ENCODE data around the gene CYP2D6.

Gene CYP2D6

DNA sequence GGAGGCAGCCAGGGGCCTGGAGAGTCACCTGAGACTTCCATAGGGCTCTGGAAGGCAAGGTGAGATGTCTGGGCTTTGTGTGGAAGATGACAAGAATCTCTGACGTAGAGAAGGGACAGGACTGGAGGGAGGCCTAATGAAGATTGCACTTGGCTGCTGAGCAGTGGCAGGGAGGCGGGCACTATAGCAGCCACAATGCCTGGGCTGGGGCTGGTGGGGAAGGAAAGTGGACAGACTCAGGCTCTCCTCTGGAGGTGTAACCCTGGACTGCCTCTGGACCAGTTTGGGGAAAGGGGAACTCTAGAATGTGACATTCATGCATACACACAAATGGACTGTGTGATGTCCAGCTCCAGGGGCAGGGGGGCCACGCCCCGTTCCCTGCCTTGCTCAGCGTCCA is 34.3 kb upstream of the CYP2D6 start:
- DNase-seq (ENCODE audit: low read depth), result no peak
- TF ChIP-seq, protein P1, sequence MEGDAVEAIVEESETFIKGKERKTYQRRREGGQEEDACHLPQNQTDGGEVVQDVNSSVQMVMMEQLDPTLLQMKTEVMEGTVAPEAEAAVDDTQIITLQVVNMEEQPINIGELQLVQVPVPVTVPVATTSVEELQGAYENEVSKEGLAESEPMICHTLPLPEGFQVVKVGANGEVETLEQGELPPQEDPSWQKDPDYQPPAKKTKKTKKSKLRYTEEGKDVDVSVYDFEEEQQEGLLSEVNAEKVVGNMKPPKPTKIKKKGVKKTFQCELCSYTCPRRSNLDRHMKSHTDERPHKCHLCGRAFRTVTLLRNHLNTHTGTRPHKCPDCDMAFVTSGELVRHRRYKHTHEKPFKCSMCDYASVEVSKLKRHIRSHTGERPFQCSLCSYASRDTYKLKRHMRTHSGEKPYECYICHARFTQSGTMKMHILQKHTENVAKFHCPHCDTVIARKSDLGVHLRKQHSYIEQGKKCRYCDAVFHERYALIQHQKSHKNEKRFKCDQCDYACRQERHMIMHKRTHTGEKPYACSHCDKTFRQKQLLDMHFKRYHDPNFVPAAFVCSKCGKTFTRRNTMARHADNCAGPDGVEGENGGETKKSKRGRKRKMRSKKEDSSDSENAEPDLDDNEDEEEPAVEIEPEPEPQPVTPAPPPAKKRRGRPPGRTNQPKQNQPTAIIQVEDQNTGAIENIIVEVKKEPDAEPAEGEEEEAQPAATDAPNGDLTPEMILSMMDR (IDR thresholded peaks at IDR 0.05; ENCODE audit: insufficient read depth, low read depth, low read length, missing control alignments), result no peak
- no peak overlapping the region for H3K4me3 ChIP-seq (ENCODE audit: low read depth, low read length)

DNA sequence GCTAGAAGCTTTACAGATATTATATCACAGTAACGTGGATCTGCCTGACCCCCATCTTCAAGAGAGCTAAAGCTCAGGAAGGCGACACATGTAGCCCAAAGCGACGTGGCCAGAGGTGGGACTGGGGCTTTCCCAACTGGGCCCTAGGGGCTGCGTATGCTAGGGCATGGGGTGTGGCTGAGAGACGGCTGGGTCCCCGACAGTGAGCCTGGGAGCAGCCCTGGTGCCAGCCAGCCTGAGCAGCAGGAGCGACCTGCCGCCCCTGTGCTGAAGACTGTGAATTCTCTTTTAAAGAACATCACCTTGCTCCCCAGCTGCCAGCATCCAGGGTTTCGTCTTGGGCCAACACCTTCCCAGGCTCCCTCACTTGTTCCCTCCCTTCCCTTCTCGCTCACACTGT is 32.9 kb upstream of the CYP2D6 start:
- TF ChIP-seq, protein P1 (IDR thresholded peaks at IDR 0.05; ENCODE audit: insufficient read depth, low read depth, low read length, missing control alignments), result no peak
- H3K4me3 ChIP-seq (ENCODE audit: low read depth, low read length), result no peak overlapping the region
- DNase-seq (ENCODE audit: low read depth), result no peak

DNA sequence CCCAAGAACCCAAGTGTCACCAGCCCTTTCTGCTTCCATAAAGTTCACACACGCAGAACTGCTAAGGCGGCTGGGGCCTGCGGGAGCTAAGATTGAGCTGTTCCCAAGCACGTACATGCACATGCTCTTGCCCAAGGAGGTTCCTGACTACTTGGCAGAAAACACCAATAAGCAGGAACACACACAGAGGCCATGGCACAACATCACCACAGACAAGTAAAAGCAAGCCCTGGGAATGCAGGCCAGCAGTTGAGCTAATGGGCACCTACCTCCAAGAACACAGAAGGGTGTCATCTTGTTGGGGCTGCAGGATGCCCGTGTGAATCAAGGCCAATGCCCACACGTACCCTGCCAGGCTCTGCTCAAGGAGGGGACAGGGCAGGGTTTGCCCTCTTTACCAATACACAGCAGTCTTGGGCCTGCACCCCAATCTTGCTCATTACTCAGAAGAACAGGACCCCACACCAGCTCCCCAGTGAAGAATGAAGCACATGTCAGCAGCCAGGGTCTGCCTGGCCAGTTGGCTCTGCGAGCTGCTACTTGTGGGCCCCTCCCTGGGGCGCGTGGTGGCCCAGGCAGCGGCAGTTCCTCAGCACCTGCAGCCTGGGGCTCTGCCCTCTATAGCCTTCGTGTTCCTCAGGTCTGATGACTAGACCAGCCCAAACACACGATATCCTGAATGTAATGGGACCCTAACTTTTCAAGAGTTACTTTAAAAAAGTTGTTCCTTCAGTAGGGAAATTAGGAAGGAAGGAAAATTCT is 32.3 kb upstream of the CYP2D6 start:
- no peak for DNase-seq (ENCODE audit: low read depth)
- TF ChIP-seq, protein P1 (IDR thresholded peaks at IDR 0.05; ENCODE audit: insufficient read depth, low read depth, low read length, missing control alignments), result no peak
- H3K4me3 ChIP-seq (ENCODE audit: low read depth, low read length), result no peak overlapping the region

DNA sequence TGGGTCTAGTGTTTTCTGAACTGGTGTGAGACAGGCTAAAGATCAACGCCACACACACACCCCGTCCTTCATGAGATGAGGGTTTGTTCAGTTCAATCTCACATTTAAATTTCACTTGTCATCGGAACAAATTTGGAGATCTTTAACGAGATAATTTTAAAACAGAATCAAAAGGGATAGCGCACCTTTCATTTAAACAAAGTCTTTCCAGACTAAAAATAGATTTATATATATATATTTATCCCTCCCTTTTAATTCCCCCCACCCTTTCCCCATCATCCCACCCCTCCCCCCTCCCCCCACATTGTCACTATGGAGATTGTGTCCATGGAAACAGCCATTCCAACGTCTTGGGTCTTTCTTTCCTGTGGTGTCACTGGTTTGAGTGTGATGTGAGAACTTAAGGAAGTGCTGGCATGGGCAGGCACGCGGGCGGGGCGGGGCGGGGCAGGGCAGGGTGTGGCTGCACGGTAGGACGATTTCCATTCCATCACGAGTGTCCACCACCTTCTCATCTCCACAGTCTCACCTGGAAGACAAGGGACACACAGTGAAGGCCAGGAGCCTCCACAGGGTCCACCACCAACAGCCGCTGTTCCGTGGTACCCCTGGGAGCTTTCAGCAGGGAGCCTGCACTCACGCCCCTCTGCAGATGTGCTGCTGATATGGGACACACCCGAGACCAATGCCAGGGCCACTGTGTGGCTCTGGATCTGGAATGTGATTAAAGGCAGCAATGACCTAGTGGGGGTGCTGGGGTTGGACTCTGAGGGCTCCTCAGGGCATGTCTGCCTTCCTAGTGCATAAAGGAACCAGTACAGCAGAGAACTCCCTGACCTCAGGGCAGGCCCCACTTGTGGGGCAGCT is 30.5 kb upstream of the CYP2D6 start:
- no peak overlapping the region for H3K4me3 ChIP-seq (ENCODE audit: low read depth, low read length)
- no peak for DNase-seq (ENCODE audit: low read depth)
- TF ChIP-seq, protein P1 (IDR thresholded peaks at IDR 0.05; ENCODE audit: insufficient read depth, low read depth, low read length, missing control alignments), result no peak

DNA sequence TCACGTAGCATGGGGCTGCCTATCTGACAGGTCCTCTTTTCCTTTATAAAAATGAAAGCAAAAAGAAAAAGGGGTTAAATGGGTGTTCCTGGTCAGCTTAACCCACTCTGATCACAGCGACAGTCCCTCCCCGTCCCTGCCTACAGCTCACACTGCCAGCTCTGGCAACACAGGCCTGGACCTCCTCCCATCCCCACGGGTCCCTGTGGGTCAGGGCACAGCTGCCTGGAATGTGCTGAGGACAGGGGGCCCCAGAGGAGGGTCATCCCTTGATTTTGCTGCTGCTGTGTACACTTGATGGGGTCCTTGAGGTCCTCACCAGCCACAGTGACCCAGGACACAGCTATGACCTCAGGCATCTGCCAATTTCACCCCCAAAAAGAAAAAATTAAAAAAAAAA is 29.6 kb upstream of the CYP2D6 start:
- DNase-seq (ENCODE audit: low read depth), result no peak
- H3K4me3 ChIP-seq (ENCODE audit: low read depth, low read length), result no peak overlapping the region
- TF ChIP-seq, protein P1 (IDR thresholded peaks at IDR 0.05; ENCODE audit: insufficient read depth, low read depth, low read length, missing control alignments), result no peak

DNA sequence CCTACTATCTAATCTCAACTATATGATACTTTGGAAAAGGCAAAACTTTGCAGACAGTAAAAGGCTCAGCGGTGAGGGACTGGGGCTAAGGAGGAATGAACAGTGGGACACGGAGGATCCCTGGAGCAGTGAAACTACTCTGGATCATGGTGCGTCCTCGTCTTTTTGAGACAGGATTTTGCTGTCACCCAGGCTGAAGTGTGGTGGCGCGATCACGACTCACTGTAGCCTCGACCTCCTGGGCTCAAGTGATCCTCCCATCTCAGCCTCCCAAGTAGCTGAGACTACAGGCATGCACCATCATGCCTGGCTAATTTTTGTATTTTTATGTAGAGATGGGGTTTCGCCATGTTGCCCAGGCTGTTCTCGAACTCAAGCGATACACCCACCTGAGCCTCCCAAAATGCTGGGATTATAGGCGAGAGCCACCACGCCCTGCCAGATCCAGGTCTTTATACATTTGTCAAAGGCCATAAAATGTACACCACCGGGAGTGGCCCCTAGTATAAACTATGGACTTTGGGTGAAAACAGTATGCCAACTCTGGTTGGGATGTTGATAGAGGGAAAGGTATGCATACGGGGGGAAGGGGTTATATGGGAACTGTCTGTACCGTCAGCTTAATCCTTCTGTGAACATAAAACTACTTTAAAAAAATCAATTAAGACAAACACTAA is 28.0 kb upstream of the CYP2D6 start:
- DNase-seq (ENCODE audit: low read depth), result no peak
- TF ChIP-seq, protein P1 (IDR thresholded peaks at IDR 0.05; ENCODE audit: insufficient read depth, low read depth, low read length, missing control alignments), result no peak
- H3K4me3 ChIP-seq (ENCODE audit: low read depth, low read length), result no peak overlapping the region
